Ammon's horn (tissue), 1 donor: ENCODE results near the gene ATP4A.

Experiments
- DNase-seq: peaks from one replicate; pipeline ENCODE4 v3.0.0-alpha.2; 2016; ENCODE audit warnings: low spot score

Gene ATP4A

DNA sequence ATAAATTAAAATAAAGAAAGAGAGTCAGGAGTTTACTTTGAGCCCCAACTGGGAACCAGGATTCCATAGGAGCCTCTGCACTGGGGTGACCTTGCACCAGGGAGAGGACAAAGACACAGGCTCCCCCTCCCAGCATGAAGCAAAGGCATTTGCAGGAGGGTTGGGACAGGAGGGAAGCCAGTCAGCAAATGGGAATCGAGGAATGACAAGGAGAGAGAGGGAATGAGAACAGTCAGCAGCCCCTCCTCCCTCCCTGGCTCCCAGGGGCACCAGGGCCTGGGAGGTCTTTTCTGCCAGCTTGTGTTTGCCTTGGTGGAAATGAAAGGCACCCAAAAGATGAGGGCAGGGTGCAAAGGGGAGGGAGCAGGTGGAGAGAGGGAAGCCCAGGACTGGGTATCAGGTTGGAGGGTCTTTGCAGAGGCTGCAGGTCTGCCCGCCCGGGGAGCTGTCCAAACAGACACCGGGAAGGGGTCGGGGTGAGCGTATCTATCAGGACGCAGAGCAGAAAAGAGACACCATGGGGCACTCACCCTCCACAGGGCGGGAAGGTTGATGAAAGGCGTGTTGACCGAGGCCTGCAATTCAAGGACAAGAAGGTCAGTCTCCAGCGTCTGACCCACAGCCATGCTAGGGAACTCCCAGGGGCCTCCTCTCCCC is 39.1 kb downstream of the ATP4A start:
- DNase-seq, result no peak

DNA sequence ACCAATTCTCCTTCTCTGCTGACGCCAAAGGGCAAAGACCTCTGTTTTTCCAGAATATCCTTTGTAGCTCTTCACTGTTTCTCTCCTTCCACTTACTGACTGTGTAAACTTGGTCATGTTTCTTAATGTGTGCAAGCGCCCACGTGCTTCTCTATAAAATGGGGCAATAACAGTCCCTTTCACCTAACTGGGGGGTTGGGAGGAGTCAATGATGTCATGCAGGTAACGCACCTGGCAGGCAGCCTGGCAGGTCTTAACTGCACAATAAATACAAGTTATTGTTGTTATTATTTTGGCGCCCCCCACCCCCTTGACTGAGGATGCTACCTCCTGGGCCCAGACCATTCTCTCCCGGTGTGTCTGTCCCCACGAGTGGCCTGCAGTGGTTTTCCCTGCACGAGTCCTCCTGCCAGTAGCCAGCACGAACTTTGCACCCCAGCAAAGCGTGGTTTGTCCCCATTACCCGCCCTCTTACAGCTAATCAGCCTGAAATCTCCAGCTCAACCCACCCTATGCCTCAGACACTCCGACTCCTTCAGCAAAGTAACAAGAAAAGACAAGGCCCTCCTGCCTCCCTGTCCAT is 40.6 kb downstream of the ATP4A start:
- no peak for DNase-seq

DNA sequence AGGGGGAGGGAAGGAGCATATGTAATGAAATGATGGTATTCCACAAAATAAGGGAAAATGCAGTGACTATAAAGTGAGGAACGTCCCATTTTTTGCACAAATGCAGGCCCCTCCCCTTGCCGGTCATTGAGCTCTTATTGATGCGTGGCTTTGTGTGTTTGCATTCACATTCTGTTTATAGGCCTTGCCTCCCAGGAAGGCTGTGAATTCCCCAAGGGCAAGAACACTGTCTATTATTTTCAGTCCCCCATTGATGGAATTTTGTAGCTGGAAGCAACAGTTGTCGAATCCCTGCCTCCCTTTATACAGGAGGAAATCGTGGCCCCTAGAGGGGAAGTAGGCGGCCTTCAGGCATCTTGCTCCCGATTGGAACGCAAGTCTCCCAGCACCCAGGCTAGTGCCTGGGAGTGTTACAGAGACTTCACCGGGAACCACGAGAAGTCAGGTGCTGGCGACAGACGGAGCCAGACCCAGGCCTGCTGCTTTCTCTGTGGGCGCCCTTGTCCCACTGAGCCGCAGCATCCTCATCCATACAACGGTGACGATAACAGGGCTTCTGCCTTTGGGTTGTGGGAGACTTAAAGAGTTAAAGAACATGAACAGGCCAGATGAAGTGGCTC is 42.2 kb downstream of the ATP4A start:
- no peak for DNase-seq

DNA sequence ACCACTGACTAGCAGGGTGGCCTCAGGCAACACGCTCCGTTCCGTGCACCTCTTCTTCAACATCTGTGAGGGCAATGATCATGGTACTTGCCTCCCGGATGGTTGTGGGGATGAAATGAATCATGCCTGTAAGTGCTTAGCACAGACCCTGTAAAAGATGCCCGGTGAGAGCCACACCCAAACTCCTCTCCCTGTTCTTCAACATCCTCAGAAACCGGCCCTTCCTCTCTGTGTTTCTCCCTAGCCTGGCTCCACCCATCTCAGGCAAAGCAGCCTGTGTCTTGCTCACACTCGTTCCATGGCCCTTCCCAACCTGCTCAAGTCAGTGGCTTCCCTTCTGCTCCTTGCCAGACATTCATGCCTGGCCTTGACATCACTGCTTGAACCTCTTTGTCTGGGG is 44.2 kb downstream of the ATP4A start:
- DNase-seq, result no peak

DNA sequence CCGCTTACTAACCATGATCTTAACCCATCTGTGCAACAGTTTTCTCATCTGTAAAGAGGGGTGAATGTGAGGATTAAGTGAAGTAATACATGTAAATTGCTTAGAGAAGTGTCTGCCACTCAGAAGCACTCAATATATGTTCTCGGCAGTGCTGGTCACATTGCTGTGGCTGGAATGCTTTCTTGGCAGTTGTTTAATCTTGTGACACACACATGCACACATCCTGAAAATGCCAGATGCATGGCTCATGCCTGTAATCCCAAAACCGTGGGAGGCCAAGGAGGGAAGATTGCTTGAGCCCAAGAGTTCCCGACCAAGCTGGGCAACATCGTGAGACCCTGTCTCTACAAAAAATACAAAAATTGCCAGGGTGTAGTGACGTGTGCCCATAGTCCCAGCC is 45.1 kb downstream of the ATP4A start:
- no peak for DNase-seq

DNA sequence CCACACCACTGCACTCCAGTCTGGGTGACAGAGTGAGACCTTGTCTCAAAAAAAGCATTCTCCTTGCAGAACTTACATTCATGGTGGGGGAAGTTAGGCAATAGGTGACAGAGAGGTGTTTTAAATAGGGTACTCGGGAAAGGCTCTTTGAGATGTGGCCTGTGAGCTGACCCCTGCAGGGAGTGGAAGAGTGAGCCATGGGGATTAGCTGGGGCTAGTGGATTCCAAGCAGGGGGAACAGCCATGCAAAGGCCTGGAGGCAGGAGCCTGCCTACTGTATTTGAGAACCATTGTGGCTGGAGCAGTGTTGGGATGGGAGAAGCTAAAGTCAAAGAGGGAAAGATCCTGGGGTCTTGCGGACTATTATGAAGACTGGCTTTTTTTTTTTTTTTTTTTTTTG is 46.1 kb downstream of the ATP4A start:
- DNase-seq, result no peak

DNA sequence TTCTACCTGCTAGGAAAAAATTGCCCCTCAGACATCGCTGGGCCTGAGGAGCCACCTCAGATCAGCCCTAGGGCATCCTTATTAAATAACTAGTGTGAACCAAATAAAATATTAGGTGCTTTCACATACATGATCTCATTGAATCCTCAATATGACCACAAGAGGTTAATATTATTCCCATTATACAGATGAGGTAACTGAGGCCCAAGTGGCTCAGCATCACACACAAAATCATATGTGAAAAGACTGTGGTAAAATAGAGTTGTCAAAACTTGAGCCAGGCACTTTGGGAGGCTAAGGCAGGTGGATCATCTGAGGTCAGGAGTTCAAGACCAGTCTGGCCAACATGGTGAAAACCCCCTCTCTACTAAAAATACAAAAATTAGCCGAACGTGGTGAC is 47.1 kb downstream of the ATP4A start:
- DNase-seq, result no peak

DNA sequence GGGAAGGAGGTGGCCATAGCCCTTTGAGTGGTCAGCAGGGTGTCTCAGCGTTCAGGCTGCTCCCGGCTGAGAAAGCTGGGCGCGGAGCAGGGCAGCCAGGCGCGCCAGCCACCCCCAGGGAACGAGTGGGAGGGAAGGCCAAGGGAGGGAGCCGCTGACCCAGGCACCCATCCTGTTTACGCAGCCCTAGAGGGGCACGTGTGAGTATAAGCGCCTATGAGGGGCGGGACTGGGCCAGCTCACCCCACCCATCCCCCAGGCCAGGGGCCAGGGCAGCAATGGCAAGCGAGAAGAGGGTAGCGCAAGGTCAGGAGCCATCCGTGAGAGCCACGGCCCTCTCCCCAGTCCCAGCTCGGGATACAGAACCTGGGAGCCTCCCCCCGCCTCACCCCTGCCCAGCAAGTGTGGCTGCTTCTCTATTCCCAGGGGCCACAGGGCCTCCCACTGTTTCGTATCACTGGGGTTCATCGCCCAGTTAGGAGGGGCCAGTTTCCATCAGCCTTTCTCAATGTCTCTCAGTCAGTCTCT is 49.1 kb downstream of the ATP4A start:
- DNase-seq, result no peak

DNA sequence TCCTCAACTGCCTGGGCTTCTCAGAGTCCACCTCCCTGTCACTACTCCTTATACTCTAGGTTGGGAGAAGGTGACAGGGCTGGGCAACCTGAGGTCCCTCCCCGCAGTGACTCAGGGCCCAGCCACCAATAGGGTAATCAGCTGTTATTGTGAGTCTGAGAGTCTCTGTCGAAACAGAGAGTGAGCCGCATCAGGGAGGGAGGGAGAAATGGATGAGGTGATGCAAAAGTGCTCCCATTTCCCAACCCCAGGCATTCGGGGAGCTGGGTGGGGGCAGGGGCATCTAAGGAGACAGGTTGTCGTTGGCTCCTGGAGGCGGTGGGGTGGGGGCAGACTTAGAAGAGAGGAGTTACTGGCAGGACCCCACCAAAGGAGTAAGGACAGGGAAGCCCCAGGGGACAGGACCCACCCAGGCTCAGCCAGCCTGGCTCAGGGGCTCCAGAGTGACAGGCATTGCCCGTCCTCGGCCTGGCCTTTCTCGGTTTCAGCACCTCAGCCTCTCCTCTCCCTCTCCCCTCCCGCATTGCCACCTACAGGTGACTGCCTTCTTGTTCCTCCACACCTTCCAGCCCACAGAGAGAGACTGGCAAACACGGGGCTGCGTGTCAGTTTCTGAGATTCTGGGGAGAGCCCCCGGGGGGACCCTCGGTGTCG is 49.7 kb downstream of the ATP4A start, which contains the start of gene DMKN:
DMKN (minus strand) TSS at position 22 of the 654 bp plus-strand sequence. CDS start 174 bp downstream, outside the sequence.
- no peak for DNase-seq

DNA sequence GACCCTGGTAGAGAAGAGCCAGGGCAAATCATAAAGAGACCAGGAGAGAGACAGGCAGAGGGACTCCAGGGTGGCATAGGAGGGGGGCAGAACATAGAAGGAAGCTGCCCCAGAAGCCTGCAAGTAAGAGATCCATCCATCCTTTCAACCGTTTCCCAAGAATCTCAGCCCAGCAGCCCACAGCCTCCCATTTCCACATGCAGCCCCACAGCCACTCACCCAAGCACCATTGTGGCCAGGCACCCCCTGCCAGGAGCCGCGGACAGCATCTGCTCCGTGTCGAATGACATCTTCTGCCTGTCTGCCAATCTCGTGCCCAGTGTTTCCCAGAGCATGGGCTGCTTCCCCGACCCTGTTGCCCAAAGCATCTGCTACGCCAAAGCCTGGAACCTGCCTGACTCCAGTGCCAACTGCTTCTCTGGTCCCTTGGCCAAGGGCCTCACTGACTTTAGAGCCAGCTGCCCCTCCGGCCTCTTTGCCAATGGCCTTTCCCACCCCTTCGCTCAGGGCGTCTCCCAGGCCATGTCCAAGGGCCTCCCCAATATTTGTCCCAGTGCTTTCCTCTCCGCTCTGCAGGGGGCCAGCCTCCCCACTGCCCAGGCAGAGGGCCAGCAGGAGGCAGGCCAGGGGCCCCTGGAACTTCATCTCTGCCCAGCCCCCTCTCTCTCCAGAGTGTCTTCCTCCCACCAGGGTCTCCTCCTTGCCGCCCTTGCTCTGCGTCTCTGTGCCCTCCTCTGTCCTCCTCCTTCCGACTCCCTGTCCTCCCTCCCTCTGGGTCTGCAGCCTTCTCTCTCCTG is 50.4 kb downstream of the ATP4A start:
- DNase-seq, result no peak

DNA sequence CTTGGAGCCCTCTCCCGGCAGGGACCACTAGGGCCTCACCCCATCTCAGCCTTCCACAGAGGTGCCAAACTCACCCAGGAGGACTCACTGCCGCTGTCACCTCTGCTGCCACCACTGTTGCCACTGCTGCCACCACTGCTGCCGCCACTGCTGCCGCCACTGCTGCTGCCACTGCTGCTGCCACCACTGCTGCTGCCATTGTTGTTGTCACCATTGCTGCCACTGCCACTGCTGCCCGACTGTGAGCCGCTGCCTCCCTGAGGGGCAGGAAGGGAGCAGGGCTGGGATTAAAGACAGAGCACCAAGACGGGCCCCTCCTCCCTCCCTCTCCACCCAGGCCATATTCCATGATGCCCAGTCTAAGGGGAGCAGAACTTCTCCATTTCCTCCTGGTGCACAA is 52.1 kb downstream of the ATP4A start:
- DNase-seq, result no peak

DNA sequence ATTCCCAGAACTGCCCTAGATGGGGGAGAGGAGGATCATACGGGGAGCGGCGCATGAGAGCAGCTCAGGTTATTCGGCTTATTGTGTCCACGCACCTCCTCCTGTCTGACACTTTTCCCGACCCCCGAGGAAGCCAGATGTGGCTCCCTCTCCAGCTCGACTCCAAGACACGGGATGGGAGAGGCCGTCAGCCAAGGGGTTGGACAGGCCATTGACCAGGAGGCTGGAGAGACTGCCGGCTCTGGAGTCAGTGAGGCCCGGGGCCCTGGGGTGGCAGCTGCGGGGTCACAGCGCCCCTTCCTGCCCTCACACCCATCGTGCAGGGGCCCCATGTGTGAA is 52.9 kb downstream of the ATP4A start:
- DNase-seq, result no peak

DNA sequence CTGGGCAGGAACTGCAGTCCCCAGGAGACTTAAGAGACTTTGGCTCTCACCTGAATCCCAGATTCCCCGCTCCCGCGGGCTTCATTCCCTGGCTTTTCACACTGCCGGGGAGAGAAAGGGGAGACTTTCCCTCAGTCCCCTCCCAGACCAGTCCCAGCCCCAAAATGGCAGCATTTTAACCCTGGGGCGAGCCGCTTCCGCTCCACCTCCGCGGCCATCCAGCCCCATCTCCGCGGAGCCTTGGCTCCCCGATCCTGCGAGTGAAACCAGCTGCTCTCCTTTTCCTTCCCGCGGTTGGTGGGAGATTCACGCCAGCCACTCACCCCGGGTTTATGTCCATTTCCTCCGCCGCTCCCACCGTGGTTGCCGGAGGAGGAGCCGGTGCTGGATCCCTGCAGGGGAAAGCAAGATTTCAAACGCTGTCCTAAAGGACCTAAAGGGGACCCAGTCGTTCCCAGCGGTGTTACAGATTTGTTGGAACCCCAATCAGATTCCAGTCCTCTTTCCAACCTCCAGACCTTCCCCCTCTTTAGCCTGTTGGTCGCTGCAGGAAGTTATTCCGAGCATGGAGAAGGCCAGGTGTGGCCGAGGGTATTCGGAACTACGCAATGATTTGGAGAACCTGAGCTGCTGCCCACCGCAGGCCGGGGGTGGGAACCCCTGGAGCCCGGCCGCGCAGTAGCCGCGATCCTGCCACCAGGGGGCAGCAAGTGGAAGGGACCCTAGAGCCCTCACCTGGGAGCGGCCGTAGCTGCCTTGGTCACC is 53.4 kb downstream of the ATP4A start:
- DNase-seq, result peak; percentile 52

DNA sequence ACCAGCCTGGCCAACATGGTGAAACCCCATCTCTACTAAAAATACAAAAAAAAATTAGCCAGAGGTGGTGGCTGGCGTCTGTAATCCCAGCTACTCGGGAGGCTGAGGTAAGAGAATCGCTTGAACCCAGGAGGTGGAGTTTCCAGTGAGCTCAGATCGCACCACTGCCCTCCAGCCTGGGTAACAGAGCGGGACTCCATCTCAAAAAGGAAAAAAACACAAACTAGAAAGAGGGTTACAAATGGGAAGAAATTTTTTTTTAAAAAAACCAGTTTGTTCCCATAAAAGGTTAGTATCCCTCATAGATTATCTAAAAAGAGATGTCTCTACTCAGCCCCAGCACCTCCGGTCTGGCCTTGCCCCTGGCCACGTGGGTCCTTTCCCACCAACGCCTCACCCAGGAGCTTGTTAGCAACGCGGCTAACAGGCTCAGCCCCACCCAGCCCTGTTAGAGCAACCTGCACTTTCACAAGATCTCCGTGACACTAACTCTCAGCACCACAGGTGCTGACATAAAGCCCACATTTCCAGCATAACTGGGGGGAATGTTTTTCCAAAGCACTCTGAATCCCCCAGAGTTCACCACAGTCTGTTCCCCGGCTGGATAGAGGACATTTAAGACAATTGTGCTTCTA is 54.3 kb downstream of the ATP4A start:
- no peak for DNase-seq

DNA sequence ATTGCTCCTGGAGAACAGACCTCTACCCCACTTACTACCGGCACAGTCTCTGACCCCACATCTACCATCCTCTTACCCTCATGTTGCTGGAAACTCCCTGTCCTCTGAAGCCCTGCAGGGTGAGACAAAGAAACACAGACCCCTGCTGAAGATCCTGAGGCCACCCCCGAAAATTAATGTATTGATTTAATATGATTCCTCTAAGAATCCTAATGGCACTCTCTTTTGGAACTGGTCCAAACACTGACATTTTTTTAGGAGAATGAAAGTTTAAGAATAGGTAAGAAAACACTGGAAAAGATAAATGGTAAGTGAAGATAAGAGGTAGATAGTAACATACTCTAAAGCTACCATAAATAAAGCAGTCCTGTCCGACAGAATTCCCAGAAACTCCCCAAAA is 55.3 kb downstream of the ATP4A start:
- no peak for DNase-seq

DNA sequence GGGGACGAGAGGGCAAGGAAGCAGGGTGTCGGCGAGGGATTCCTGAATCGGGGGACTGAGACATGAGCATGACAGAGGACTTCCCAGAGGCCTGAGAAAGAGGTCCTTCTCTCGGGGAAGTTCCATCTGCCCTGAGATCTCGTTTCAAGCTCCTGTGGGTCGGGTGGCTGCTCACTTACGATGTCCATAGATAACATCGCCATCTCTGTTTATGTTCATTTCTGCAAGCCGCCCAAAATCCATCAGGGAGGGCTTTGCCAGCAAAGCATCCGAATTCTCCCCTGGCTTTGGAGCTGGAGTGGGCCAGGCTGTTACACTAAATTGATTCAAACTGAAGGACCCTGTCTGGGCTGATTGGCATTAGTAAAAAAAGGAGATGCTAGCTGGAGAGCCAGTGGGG is 55.9 kb downstream of the ATP4A start:
- no peak for DNase-seq

DNA sequence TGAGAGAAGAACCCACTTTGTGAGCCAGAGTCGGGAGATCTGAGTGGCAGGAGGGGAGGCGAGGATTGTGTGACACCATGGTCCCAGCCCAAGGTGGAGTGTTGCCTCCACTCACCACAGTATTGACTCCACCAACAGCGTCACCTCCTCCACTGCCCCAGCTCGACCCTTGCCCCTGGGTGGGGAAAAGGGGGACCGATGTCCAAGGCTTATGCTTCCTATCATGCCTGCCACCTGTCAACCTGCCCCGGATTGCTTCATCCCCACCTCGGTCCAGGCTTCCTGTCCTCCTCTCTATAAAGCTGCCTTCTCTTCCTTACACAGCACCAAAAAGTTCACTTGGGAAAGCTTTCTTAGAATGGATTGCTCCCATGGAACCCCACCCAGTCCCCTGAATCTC is 57.4 kb downstream of the ATP4A start:
- DNase-seq, result no peak

DNA sequence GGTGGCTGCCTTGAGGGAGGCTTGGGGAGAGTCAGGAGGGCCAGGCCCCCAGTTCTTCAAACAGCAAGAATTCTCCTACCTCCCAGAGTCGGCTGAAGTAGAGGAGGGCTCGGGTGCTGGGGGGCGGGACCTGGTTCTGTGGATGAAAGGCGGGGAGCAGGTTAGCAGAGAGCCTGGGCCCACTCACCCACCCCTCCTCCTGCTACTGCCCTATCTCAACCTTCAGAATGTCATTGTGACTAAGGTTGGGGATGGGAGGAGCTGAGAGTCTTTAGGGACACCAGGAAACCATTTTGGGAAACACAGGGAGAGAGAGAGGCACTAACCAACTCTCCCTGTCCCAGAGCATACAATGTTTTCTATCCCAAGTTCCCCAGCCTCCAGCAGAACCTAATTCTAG is 60.7 kb downstream of the ATP4A start:
- no peak for DNase-seq

DNA sequence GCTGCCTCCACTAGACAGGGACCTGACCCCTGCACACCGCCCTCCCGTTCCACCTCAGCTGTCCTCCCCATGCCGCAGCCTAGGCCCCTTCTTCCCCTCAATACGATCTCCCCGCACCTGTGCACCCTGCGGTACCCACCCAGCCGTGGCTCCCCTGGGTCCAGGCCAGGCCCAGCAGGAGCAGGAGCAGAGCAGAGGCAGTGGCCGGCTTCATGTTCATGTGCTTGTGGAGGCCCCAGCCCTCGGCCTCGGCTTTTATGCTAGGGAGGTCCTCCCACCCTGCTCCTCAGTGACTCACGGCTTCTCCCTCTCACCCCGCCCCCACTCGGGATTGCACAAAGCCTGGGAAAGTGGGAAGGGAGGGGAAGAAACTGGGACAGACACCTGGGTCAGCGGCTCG is 61.8 kb downstream of the ATP4A start:
- DNase-seq, result no peak

DNA sequence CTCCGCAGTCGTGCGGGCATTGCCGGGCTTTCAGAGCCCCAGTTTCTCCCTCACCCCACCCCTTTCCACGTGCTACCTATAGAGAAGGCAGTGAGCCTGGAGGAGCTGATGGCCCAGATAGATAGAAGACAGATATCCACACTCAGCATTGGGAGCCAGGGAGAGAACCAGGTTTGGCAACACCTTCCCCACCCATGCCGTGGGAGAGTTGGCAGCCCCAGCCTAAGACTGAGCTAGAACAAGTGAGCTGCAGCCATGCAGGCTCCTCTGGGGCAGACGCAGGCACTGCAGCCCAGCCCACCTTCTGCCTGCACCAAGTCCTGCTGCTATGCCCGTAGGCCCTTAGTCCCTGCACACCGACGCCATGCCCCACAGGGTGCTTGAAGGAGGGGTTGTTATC is 62.8 kb downstream of the ATP4A start:
- DNase-seq, result no peak
